HG03039 (cell line): ENCODE results near the gene BAG2.

Experiments
- ATAC-seq: cut with Tn5 transposase; IDR thresholded peaks from one replicate; pipeline ENCODE4 v1.9.1; 2021; ENCODE audit warnings: mild to moderate bottlenecking, moderate library complexity; ENCODE audit not compliant: unreplicated experiment

Gene BAG2

DNA sequence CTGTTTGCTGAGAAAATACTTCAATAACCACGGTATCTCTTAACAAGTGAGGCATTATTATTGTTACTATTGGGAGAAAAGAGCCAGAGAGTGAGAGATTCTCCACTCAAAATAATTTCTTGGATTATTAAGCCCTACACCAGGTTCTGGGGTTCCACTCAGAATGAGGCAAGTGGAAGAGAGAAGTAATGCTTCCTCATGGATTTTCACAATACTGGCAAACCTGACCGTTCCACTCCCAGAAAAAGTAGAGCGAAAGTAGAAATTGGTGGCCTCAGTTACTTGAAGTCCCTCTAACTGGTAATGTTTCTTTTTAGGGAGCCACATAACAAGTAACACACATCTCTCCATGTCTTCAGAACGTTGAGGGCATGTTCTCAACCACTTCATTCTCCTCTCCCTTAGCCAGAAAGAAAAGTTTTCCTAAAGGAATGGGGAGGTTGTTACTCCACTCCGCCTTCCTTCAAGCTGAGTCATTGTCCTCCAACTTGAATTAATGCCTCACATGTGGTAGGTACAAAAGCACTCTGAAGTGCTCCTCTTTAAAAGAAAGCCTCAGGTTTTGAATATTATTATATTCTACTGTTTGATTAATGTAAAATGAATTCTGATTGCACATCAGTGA, 1.9 kb downstream of the BAG2 start:
- no peak for ATAC-seq

GRCh38 chr6:57174511-57174907, 2.4 kb downstream of the BAG2 start:
- ATAC-seq: no peak

GRCh38 chr6:57177545-57178265, 5.6 kb downstream of the BAG2 start:
- ATAC-seq: no peak

GRCh38 chr6:57180596-57180995, 8.5 kb downstream of the BAG2 start:
- no peak for ATAC-seq

GRCh38 chr6:57182017-57182432, 9.9 kb downstream of the BAG2 start:
- ATAC-seq: no peak

GRCh38 chr6:57183336-57183735, 11.2 kb downstream of the BAG2 start:
- no peak for ATAC-seq

GRCh38 chr6:57190140-57190539, 18.0 kb downstream of the BAG2 start:
- no peak for ATAC-seq

- no peak for ATAC-seq
Measured at GRCh38 chr6:57193177-57193576, 21.1 kb downstream of the BAG2 start.

DNA sequence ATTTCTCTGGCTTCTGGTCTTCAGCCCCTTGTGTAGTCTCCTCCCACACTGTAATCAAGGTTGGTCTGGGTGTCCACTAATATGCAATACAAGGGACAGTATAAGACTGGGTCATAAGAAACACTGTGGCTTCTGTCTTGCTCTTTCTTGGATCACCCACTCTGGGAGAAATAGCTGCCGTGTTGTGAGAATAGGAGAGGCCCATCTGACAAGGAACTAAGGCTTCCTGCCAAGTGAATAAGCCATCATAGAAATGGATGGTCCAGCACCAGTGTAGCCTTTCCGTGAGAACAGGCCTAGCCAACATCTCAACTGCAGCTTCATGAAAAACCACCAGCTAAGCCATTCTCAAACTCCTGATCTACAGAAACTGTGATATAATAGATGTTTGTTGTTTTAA, 23.3 kb downstream of the BAG2 start:
- no peak for ATAC-seq

DNA sequence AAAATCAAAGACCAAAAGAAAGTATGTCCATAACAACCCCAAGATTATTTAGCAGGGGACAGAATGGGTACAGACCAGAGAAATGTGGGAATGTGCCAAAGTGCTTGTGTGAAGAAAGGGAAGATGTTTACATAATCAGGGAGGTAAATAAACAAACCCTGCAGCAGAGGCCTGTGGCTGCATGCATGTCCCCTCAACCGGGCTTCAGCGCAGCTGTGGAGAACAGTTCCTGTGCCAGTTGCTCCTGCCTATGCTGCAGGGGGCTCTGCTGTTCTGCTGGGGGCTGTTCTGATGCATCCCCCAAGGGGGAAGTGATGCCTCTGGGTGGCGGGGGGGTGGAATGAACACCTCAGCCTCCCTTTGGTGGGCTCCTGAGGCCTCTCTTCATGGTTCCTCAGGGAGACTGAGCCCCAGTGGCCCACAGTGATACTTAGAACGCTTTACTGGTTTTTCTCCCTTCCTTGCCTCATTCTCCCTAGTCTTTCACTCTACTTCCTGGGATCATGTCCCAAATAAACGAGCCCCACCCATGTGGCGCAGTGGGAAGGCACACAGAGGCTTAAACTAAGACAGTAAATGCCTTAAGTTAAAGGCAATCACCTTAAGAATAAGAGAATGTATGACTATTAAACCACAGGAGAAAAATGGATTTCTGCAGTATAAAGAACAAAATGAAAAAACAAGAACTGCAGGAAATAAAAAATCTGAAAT, 27.0 kb downstream of the BAG2 start:
- ATAC-seq: no peak

- ATAC-seq: no peak
Measured at GRCh38 chr6:57201718-57202117, 29.6 kb downstream of the BAG2 start.

DNA sequence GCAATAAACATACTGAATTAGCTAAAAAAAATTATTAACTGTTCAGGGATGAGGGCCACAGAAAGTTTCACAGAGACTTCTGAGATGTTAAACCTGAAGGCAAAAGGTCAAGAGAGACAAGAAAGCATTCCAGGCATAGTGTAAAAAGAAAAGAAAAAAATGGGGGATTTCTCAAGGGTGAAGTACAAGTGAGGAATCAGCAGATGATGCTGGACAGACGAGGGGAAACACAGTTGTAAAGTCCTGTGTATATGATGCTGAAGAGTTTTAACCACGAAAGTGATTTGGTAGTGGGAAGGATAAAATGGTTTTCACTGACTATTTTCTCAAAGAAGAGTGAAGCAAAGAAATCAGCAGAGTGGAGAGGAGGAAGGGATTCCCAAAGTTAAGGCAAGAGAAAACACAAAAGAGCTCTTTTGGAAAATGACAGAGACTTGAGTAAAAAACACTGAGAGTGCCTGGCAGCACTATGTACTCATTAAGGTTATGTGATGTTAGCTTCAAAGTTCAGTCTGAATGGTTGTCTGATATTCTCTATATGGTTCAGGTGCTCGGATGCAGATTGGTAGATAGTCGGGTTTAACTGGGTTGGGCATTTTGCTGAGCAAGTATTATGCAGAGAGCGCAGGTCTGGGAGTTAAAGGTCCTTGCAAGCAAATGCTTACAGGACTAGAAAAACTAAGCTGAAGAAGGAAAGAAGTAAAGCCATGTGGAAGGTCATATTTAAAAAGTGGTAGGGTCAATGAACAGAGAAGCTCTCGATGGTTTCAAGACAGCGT, 33.6 kb downstream of the BAG2 start:
- no peak for ATAC-seq

DNA sequence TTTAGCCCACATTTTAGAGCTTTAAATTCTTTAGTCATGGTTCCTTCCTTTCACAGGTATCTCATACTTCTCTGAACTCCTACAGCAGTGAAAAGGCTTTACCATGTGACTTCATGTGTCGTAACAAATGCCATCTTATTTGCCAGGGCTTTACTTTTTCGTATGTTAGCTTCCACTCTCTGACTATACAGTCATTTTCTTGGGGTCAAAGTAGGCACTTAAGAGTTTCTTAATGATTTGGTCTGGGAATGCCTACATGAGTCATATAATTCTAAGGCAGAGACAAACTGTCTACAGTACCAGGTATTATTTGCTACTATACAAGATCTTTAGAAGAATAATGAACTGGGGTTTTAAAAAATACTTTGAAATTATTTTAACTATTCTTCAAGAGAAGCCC, 35.0 kb downstream of the BAG2 start:
- no peak for ATAC-seq

- no peak for ATAC-seq
Measured at GRCh38 chr6:57207872-57208271, 35.7 kb downstream of the BAG2 start.

DNA sequence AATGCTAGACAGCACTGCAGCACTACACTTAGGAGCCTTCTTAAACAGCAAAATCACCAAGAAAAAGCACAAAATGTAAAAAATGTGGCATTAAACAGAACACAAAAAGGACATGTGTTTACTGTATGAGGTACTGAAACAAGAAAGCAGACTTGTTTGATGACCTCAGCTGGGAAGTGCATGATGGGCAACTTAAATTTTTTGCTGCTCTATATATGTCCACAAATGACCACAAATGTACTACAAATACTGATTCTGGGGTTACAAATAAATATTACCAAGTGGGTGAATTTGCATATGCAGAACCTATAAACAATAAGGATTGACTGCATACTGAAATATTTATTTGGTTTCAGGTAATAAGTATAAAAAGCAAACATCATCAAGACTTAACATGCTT, 36.9 kb downstream of the BAG2 start:
- no peak for ATAC-seq

DNA sequence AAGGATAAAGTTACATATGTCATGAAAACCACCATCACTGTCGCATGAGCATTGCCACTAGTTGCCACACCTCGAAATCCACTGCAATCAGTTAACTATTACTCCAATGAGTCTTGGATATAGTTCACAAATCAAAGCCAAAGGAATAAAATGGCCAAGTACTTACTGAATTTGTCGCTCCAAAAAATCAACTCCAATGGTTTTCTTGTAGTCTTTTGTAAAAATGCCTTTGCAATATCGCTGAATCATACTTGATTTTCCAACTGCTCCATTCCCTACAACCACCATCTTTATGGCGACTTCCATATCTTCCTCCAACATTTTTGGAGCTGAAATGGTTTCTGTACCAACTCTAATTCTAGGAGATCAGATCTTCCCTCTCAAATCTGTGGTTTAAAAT, 37.9 kb downstream of the BAG2 start:
- no peak for ATAC-seq

GRCh38 chr6:57215260-57215659, 43.1 kb downstream of the BAG2 start:
- ATAC-seq: no peak

GRCh38 chr6:57216235-57217101, 44.3 kb downstream of the BAG2 start:
- no peak for ATAC-seq

DNA sequence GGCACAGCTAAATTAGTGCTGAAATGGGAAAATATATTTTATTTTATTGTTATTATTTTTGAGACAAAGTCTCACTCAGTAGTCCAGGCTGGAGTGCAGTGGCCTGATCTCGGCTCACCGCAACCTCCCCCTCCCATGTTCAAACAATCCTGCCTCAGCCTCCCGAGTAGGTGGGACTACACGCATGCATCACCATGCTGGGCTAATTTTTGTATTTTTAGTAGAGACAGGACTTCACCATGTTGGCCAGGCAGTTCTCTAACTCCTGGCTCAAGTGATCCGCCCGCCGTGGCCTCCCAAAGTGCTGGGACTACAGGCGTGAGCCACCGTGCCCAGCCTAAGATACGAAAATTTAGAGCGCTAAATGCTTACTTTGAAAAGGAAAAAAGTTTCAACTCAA, 45.1 kb downstream of the BAG2 start:
- no peak for ATAC-seq

DNA sequence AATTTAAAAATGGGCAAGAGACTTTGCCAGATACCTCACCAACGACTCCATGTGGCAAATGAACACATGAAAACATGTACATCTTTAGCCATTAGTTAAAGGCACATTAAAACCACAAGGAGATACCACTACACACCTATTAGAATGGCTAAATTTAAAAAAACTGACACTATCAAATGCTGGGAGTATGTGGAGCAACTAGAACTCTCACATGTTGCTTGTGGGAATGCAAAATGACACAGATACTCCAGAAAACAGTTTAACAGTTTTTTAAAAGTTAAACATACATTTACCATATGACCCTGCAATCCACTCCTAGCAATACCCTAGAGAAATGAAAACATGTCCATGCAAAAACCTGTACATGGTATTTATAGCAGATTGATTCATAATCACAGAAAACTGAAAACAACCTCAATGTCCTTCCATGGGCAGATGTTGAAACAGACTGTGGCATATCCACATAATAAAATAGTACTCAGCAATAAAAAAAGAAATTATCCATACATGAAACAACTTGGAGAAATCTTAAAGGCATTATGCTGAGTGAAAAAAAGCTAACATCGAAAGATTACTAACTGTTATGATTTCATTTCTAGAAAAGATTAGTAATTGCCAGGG, 48.1 kb downstream of the BAG2 start:
- ATAC-seq: no peak
